GM21515 (cell line): ENCODE results near the gene MRTFB.

Experiments used
- ATAC-seq: cut with Tn5 transposase; IDR thresholded peaks from one replicate; pipeline ENCODE4 v1.9.1; 2021; ENCODE audit not compliant: unreplicated experiment

Gene MRTFB

DNA sequence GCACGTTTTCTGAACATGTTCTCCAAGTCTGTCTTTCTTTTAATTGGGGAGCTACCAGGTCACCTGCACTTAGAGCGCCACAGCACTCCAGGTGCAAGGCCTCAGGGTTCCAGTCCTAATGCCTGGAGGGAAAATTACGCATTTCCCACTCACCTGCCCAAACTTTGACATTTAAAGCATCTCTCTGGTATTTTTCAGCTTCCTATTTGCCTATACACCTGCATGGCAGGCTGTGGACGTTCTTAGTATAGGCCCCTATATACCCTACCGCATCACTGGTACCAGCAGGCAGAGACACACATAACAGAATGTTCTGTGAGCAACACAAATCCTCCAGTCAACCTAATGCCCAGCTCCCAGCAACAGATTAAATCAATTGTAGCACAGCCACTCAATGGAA lies 213.3 kb downstream of the MRTFB start:
- ATAC-seq, result no peak

DNA sequence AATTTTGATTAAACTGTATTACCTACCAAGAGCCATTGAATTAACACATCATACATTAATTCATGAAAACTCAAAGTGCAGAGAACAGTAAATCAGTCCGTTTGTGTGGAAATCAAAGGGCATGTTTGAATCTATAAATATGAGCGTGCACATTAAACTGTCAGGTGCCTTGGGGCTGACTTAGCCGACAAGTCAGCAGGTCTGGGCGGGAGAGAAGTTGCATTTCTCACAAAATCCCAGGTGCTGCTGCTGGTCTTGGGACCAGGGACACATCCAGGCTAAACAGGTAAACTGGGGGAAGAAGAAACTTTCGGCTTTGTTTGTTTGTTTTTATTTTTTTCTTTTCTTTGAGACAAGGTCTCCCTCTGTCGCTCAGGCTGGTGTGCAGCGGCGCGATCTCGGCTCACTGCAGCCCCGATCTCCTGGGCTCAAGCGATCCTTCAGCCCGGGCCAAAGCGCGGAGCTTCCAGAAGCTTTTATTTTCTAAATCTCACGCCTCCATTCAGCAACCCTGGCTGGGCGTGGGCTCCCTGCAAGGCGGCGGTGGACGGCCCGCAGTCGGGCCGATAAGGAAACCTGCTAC lies 213.9 kb downstream of the MRTFB start:
- ATAC-seq, result peak; percentile 37

DNA sequence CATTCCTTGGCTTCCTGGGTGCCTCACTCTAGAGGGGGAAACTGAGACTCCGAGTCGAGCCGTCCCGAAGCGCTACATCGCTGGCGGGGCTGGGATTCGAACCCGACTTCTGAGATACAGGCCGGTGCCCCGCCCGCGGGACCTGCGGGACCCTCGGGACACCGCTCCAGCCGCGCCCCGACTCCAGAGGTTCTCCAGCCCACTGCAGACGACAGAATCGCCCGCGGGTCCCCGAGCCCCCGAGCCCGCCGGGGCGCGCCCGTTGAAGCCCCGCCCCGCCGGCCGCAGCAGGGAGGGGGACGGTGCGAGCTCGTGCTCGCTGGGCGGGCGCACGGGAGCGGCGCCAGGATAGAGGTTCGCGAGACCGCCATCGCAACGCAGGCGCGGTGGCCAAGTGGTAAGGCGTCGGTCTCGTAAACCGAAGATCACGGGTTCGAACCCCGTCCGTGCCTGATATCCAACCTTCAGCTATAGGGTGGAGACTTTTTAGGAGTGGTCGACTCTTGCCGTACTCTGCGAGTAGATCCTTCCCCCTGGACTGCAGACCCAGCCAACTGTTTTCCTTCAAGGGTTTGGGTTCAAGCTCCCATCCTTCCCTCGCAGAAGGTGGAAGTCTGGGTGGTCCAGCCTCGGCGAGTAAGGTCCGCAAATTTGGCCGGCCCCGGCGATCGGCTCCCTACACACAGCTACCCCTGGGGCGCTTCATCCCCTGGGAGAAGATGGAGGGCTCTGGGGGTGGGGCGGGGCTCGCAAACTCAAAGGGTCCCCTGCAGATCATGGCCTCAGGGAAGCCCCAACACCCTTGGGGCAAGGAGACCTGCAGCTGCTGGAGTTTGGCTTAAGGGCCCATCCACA lies 214.6 kb downstream of the MRTFB start:
- peak; percentile 73 for ATAC-seq

DNA sequence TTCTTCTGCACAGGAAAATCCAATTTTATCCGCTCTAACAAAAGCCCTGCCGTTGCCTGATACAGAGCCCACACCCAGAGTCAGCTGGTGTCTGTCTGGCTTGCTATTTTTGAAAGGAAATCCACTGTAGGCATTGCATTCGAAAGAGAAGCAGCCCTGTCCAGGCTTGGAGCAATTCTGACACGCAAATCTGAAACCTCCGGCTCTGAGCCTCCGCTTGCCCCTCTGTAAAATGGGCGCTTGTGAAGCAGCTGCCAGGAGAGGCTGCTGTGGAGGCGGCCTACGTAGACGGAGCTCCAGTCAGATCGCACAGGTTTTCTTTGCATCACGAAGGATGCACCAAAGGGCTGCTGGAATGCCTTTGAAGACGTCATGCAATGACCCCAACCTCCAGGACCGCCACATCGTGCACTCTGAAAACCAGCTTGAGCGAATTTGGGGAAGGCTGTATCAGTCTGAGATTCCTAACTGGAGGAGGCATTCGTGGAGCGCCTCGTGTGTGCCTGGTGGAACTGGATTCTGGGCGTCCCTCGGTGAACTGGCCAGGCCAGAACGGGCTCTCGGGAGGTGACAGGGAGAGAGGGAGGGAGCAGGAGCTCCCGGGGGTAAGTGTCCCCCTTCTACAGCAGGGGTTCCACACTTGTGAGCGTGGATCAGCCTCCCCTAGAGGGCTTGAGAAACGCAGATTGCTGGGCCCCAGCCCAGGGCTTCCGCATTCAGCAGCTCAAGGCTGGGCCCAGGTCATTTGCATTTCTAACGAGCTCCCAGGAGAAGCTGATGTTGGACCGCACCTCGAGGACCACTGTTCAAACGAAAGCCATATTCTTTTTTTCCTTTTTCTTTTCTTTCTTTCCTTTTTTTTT lies 215.5 kb downstream of the MRTFB start:
- ATAC-seq, result peak; percentile 20

DNA sequence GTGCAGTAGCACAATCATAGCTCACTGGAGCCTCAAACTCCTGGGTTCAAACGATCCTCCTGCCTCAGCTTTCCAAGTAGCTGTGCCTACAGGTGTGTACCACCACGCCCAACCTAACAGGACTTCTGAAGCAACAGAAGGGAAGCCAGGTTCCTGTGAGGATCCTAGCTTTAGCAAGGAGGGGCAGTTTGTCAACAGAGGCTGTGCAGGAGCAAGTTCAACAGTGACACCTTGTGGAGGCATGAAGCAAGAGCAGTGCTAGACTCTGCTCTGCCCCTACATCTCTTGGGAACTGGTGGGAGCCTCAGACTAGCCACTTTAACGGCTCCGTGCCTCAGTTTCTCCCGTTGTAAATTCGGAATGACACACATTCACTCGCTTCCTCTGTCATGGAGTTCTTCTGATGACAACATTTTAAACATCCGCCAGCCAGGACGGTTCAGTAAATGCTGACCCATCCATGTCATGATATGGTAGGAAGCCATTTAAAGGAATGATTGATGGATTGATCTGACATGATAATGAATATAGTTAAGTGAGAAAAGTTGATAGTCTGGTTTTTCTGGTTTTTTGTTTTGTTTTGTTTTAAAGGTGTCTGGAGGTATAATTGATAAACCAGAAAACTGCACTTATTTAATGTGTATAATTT lies 218.7 kb downstream of the MRTFB start:
- ATAC-seq, result no peak

DNA sequence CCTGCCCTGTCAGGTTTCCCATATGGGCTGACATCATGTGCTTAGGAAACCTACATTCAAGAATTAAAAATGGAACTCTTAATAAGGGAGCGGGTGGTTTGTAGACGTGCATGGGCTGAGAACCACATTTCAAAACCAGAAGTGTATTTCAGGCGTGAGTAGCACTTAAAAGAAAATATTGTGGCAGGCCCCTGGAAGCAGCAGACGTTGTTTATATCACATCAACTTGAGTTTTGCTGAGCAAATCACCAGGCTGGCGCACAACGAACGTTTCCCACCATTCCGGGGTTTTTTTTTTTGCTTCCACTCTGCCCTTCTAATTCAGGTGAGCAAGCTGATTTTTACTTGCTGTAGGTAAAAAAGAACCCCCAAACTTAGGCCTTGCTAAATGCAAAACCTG lies 220.2 kb downstream of the MRTFB start:
- ATAC-seq, result no peak

DNA sequence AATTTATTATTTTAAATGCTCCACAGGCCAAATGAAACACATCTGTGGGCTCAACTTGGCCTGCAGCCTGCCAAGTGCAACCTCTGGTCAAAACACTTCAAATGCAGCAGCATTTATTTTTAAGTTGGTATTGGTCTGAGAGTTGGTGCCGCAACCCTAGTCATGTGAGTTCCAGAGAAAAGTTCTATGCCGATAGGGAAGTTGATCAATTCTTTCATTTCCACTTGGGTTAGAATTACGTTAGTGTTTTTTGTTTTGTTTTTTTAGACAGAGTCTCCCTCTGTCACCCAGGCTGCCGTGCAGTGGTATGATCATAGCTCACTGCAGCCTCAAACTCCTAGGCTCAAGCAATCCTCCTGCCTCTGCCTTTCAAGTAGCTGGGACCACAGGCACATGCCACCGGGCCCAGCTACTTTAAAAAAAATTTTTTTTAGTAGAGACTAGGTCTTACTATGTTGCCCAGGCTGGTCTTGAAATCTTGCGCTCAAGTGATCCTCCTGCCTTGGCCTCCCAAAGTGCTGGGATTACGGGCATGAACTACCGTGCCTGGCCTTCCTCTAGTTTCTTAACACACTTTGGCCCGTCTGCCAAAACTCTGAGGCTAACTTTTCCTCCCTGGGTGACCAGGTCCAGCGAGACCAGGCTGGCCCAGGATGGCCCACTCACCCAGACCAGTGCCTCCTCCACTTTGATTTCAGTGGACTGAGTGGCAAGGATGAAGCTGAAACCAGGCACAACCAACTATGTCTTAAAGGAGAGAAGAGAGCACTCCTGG lies 221.1 kb downstream of the MRTFB start:
- ATAC-seq, result no peak

DNA sequence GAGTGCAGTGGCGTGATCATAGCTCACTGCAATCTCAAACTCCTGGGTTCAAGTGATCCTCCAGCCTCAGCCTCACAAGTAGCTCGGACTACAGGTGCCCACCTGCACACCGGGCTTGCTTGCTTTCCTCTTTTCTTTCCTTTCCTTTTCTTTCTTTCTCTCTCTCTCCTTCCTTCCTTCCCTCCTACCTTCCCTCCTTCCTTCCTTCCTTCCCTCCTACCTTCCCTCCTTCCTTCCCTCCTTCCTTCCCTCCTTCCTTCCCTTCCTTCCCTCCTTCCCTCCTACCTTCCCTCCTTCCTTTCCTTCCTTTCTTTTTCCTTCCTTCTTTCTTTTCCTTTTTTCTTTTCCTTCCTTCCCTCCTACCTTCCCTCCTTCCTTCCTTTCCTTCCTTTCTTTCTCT lies 225.5 kb downstream of the MRTFB start:
- ATAC-seq, result no peak

DNA sequence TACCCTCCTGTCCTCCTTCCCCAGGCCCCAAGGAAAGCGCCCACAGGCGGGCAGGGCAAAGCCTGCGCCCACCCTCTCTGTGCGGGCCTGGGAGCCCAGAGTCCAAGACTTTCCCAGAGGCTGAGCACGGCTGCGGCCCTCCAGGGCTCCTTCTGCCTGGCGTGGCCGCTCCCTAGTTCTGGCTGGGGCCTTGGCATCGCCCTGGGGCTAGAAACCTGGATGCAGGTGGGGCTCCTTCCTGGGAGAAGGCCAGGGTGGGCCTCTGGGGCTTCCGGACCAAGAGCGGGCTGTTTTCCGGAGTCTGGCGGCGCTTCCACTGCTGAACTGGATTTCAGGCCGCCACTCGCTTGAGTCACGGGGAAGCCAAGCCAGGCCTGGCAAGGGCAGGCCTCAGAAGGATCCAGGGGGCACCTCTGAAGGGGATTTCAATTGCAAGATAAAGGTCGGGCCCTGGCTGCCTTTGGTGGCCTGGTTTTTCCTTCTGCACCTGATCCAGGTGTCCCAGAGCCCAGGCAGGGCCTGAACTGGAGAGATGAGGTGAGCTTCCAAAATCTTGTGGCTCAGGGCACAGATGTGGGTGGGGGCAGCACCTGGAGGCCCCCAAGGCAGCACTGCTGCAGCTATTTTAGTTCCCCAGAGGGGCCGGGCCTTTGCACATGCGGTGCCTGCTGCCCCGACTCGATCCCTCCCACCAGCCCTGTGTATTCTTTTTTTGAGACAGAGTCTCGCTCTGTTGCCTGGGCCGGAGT lies 227.4 kb downstream of the MRTFB start:
- no peak for ATAC-seq

DNA sequence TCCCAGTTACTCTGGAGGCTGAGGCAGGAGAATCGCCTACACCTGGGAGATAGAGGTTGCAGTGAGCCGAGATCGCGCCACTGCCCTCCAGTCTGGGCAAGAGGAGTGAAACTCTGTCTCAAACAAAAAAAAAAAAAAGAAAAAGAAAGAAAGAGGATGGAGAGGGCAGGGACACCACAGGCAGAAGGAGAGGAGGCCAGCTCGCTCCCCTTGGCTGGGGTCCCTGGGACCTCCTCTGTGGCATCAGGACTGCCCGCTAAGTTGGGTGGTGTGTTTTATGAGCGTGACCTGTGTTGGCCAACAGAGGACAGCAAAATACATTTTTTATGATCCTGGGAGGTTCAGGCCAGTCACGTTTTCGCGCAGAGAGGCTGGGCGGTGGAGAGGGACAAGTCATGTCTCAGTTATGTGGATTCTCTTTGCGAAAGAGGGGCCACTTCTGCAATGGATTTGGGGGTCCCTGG lies 229.6 kb downstream of the MRTFB start:
- ATAC-seq, result no peak

DNA sequence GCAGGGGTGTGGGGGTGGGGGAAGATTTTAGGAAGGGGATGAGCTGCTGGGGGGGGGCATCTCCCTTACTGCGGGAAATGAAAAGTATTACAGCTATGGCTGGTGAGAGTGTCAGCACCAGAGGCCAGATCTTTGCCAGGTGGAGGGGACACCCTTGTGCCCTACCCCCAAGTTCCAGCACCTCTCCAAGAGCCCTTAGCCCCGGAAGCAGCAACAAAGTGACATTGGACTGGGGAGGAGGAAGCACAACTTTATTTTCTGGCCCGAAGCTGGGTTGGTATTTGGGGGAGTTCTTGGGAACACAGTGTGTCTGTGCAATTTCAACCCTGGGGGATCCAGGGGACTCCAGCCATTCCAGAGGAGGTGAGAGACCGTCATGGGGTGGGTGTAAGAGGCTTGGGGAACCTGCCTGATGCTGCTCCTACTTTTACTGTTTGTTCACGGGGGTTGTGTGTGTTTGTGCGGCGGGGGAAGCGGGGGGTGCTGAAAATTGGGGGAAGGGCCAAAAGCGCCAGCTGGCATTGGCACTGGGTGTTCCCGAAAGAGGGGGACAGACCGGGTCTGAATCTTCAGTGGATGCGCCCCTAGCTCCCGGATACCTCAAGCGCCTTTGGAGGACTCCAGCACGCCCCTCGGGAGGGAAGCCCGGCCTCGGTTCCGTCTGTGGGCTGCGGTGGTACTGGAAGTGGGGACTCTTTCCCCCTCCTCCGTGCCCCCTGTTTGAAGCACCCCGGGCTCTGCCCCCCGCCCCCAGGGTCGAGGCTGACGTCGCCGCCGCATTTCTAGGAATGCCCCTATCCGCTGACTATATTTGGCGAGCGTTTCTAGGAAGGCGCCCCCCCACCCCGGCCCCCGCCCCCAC lies 230.3 kb downstream of the MRTFB start:
- ATAC-seq, result no peak

DNA sequence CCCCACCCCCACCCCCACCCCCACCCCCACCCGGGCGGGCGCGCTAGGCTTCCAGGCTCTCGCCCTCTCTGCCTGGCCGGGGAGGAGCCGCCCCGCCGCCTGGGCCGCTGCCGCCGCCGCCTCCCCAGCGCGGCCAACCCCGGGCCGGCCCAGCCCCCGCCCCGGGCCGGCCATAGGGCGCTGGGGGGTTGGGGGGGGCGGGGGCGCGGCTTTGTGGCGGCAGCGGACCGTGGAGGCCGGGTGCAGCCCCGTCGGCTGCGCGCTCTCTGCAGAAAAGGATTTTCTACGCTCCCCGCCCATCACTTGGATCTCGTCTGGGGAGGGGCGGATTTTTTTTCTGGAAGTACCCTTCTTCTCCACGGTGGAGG lies 230.9 kb downstream of the MRTFB start:
- peak; percentile 48 for ATAC-seq

DNA sequence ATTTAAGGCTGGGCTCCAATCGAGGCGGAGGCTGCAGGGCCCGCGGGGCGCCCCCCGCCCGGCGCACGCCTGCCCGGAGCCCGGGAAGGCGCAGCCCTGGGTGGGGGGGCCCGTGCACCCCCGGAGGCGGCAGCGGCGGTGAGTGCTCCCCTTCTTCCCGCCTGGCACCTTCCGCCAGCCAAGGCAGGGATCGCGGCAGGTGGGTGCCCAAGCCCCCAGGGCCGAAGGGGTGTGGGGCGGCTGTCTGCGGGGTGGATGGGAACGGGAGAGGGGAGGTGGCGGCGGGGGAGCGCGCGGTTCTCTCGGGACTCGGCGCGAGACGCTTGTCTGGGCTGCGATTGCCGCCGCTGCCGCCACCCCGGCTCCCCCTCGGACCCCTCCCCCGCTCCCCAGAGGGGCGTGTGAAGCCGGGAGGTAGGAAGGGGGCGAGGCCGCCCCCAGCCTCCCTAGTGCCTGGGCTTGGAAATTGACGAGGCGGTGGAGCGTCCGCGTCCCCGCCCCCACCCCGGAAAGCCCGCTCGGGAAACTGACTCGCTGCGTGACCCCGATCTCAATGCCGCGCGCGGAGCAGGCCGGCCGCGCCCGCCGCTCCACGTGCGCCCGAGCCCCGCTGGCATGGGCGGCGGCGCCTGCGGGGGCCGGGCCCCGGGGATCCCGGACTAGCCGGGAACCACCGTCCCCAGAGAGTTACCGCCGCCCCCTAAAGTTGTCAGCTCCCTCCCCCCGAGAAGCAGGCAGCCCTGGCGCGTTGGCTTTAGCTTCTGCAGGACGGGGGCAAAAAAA lies 231.5 kb downstream of the MRTFB start:
- peak; percentile 22 for ATAC-seq

DNA sequence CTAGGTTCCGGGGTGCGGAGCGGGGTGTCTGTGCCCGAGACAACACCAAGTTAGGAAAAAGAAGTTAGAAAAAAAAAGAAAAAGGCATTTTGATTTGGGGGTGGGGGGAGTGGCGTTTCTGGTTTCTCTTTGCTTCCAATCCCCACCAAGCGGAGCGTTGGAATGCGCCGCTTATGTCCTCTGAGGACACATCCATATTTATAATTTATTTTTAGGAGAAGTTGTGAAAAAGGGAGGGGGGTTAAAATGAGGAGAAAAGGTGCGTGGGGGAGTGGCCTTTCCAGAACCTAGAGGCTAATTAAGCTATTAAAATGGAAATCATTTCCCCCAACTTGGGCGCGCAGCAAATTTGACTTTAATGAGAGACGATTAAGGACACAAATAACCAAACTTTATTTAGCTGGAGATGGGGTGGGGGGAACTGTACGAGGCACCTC lies 232.1 kb downstream of the MRTFB start:
- no peak for ATAC-seq

DNA sequence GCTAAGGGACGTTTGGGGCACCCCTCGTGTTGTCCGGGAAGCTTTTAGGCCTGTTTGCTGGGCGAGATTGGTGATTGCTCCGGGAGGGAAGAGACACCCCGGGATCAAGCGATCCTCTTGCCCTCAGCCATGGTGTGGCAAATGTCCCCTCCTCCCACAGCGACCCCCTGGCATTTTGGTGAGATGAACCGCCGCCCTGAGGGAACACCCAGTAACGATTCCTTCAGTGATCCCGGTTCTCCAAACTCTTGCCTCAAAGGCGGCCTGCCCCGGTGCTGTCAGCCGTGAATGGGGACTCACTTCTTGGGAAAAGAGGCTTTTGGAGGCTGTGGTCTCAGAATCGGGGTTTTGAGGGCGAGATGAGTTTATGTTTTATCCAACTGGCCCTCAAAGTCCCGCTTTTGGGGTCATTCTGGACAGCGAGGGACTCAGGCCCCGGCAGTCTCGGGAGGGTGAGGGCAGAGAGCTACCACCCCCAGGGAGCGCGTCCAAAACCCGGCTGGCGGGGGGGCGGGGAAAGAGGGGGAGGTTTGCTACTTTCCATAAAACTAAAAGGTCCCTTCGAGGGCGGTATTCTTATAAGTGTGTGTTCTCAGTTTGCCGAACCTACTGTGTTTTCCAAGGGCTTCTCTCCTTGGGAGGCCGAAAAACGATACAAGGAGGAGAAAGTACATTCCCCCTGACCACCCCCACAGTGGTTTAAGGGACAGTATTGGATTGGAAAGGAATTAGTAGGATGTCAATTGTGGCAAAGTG lies 232.7 kb downstream of the MRTFB start:
- no peak for ATAC-seq

DNA sequence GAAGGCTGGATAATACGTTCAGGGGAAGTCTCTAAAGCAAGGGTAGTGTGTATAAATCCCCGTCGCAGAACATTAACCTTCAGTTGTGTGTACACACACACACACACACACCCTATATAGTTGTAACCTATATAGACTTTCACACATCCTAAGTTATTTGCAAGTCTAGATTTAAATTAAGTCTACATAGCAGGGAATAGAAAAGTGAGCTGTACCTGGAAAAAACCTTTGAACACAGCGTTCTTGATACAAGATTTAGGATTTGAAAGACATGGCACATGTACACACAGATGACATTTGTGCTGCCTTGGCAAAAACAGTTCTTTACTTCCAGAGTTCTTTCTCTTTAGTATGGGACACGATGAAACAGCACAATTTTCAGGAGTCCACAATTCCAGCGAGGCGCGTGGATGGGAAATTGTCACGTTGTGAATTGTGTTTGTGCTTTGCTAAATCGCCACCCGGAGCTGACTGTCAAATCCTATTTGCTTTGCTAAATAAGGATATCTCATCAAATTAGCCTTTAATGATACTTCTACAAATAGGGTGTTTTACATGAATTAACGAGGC lies 233.9 kb downstream of the MRTFB start:
- no peak for ATAC-seq

DNA sequence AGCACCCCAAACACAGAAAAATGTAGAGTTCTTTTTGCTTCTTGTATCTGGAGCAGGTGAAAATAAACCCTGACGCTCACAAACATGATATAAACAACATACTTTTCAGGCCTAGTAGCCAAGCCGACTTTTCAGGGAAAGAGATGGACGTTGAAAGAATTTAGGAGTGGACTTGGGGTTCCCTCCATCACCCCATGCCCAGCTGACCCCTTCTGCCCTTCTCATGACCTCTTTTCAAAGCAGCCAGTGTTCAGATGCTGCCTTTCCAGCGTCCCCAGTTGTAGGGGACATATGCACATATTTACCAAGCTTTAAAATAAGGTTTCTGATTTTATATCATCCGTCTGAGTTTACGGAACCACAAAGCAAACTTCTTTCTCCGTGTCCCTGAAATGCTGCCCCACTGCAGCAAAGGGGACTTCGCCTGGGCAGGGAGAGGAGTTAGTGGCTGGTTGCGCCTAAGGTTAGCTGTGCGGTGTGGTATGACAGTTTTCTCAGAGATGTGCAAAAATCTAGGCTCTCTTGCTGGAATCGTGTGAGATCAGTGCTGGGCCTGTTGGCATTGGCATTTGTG lies 235.5 kb downstream of the MRTFB start:
- no peak for ATAC-seq
